Osteoblast (primary cell): ENCODE results near the gene INPP5A. TPM values are rescaled to one million over a fixed set of nuclear protein-coding genes. Genes with fewer than 3 reads are reported as not detected.

Source experiments
- DNase-seq: peaks from one replicate; pipeline ENCODE4 v3.0.0; 2011; ENCODE audit warnings: low spot score, mixed read lengths; ENCODE audit not compliant: insufficient read length; ENCODE audit errors: missing footprints
- H2AFZ ChIP-seq: 2 replicates; pipeline ENCODE4 v1.6.0; 2011; ENCODE audit warnings: mild to moderate bottlenecking, low read length
- H3K27ac ChIP-seq: 2 replicates; pipeline ENCODE4 v1.5.1; 2011; ENCODE audit warnings: mild to moderate bottlenecking, low read depth, low read length, moderate library complexity
- H3K27me3 ChIP-seq: 2 replicates; pipeline ENCODE4 v1.6.0; 2012; ENCODE audit warnings: mild to moderate bottlenecking, control low read depth, inconsistent platforms, low read length, moderate library complexity; ENCODE audit not compliant: insufficient read depth
- H3K36me3 ChIP-seq: 2 replicates; pipeline ENCODE4 v1.5.1; 2011; ENCODE audit warnings: mild to moderate bottlenecking, low read length, control low read depth, moderate library complexity; ENCODE audit not compliant: insufficient read depth
- H3K4me1 ChIP-seq: 2 replicates; pipeline ENCODE4 v1.5.1; 2011; ENCODE audit warnings: mild to moderate bottlenecking, low read length, control low read depth, moderate library complexity; ENCODE audit not compliant: insufficient read depth
- H3K4me2 ChIP-seq: 2 replicates; pipeline ENCODE4 v1.6.0; 2011; ENCODE audit warnings: mild to moderate bottlenecking, low read length; ENCODE audit not compliant: insufficient read depth
- H3K4me3 ChIP-seq: fragments of 200-600 bp; sonication (generic); 3 replicates; pipeline ENCODE4 v1.5.1; 2012; ENCODE audit warnings: mild to moderate bottlenecking, low read length, inconsistent platforms; ENCODE audit not compliant: insufficient read depth
- H3K79me2 ChIP-seq: 2 replicates; pipeline ENCODE4 v1.6.0; 2012; ENCODE audit warnings: mild to moderate bottlenecking, low read length, control low read depth, inconsistent platforms; ENCODE audit not compliant: insufficient read depth
- H3K9me3 ChIP-seq: 2 replicates; pipeline ENCODE4 v1.5.1; 2011; ENCODE audit warnings: low read depth, low read length, control low read depth
- H4K20me1 ChIP-seq: 2 replicates; pipeline ENCODE4 v1.6.0; 2012; ENCODE audit warnings: mild to moderate bottlenecking, low read length, control low read depth; ENCODE audit not compliant: insufficient read depth
- CTCF ChIP-seq: IDR thresholded peaks from 2 replicates; pipeline ENCODE4 v1.5.1; 2011; ENCODE audit warnings: mild to moderate bottlenecking, low read depth, low read length, moderate library complexity; ENCODE audit errors: extremely low read depth
- total RNA-seq: library from RNA; depleted of rRNA; stranded (reverse); fragments of >200 nt; gene quantifications from 2 replicates; pipeline ENCODE4 v1.2.3, GENCODE V29; 2012

INPP5A gene
- total RNA-seq, 1 donor: 22.8 TPM

GRCh38 chr10:132701099-132701845, 163.7 kb downstream of the INPP5A start:
- Histone ChIP-seq H3K4me1 (peaks cover 15% of the 10 kb centered on the region), H2AFZ (peak overlapping the region; percentile 35)
- TF ChIP-seq CTCF: no peak

GRCh38 chr10:132701846-132702190, 164.2 kb downstream of the INPP5A start:
- Histone ChIP-seq H2AFZ (no peak overlapping the region), H4K20me1 (no peaks in the 10 kb centered on the region), H3K79me2 (no peaks in the 10 kb centered on the region), H3K27ac (no peak overlapping the region), H3K4me1 (peaks cover 15% of the 10 kb centered on the region), H3K9me3 (no peaks in the 10 kb centered on the region), H3K27me3 (no peaks in the 10 kb centered on the region), H3K4me2 (no peak overlapping the region), H3K4me3 (no peak overlapping the region), H3K36me3 (no peaks in the 10 kb centered on the region)
- TF ChIP-seq CTCF: no peak
- no peak for DNase-seq

More at GRCh38 chr10:132701099-132701845, 163.7 kb downstream of the INPP5A start:
- H3K4me3 ChIP-seq: no peak overlapping the region
- DNase-seq: no peak
- H3K4me2 ChIP-seq: peak overlapping the region; percentile 59
- H3K27ac ChIP-seq: peak overlapping the region; percentile 89
- no peaks in the 10 kb centered on the region for H3K9me3 ChIP-seq
- no peaks in the 10 kb centered on the region for H3K36me3 ChIP-seq
- H3K79me2 ChIP-seq: no peaks in the 10 kb centered on the region
- H4K20me1 ChIP-seq: no peaks in the 10 kb centered on the region
- no peaks in the 10 kb centered on the region for H3K27me3 ChIP-seq

GRCh38 chr10:132702601-132703418, 165.2 kb downstream of the INPP5A start:
- H3K9me3 ChIP-seq: no peaks in the 10 kb centered on the region
- H4K20me1 ChIP-seq: no peaks in the 10 kb centered on the region
- no peaks in the 10 kb centered on the region for H3K79me2 ChIP-seq
- no peak overlapping the region for H2AFZ ChIP-seq
- TF ChIP-seq CTCF: no peak
- no peaks in the 10 kb centered on the region for H3K36me3 ChIP-seq
- DNase-seq: no peak
- no peak overlapping the region for H3K27ac ChIP-seq
- H3K4me3 ChIP-seq: no peak overlapping the region
- H3K4me2 ChIP-seq: no peak overlapping the region
- H3K27me3 ChIP-seq: no peaks in the 10 kb centered on the region
- peaks cover 15% of the 10 kb centered on the region for H3K4me1 ChIP-seq

- Histone ChIP-seq H3K4me1 (peaks cover 15% of the 10 kb centered on the region), H3K36me3 (no peaks in the 10 kb centered on the region), H3K79me2 (no peaks in the 10 kb centered on the region), H3K27me3 (no peaks in the 10 kb centered on the region), H2AFZ (no peak overlapping the region), H3K4me2 (no peak overlapping the region), H3K27ac (no peak overlapping the region), H4K20me1 (no peaks in the 10 kb centered on the region), H3K4me3 (no peak overlapping the region), H3K9me3 (no peaks in the 10 kb centered on the region)
- TF ChIP-seq CTCF: no peak
- DNase-seq: no peak
Measured at GRCh38 chr10:132703419-132704007, 165.9 kb downstream of the INPP5A start.
